Nephron (organoid): ENCODE results near the gene ABITRAM.
"Not testable (repeated sequence)": the region's sequence is repeated elsewhere in the genome, so short reads cannot be mapped to it uniquely, and the experiment has no call there.

Experiments used
- H3K27ac Mint-ChIP-seq, 3 experiments: 2 replicates each; pipeline ENCODE4 v1.8.0; 2020; ENCODE audit warnings: mixed read lengths in 3 of 3, mild to moderate bottlenecking in 2 of 3, moderate library complexity in 1 of 3
- H3K27me3 Mint-ChIP-seq: 2 replicates; pipeline ENCODE4 v1.8.0; 2021; ENCODE audit warnings: low read depth, mild to moderate bottlenecking, moderate library complexity, mixed read lengths
- H3K36me3 Mint-ChIP-seq: 2 replicates; pipeline ENCODE4 v1.8.0; 2020; ENCODE audit warnings: low read depth, mixed read lengths
- H3K4me1 Mint-ChIP-seq: 2 replicates; pipeline ENCODE4 v1.8.0; 2020; ENCODE audit warnings: mixed read lengths
- H3K4me3 Mint-ChIP-seq, 3 experiments: 2 replicates each; pipeline ENCODE4 v1.8.0; 2020; ENCODE audit warnings: mild to moderate bottlenecking in 3 of 3, mixed read lengths in 3 of 3, moderate library complexity in 2 of 3
- H3K9me3 Mint-ChIP-seq: 2 replicates; pipeline ENCODE4 v1.8.0; 2020; ENCODE audit warnings: mixed read lengths
- CTCF ChIP-seq, 3 experiments: fragments of 200-600 bp; sonication (generic); IDR thresholded peaks; one replicate each; pipeline ENCODE4 v1.5.0; 2021; ENCODE audit warnings: antibody characterized with exemption in 3 of 3; ENCODE audit not compliant: unreplicated experiment in 3 of 3

The ABITRAM gene

GRCh38 chr9:108910402-108910801 lies 23.8 kb upstream of the ABITRAM start:
- Mint-ChIP-seq H3K4me1 (no peaks in the 10 kb centered on the region), H3K9me3 (no peaks in the 10 kb centered on the region), H3K27ac (no peak overlapping the region), H3K36me3 (peaks cover 62% of the 10 kb centered on the region), H3K27me3 (no peaks in the 10 kb centered on the region), H3K4me3 (no peak overlapping the region)
- no peak for TF ChIP-seq CTCF (IDR thresholded peaks at IDR 0.05; ENCODE audit: unreplicated experiment in 3 of 3)

- H3K27me3 Mint-ChIP-seq = no peaks in the 10 kb centered on the region
- H3K4me3 Mint-ChIP-seq = no peak overlapping the region
- TF ChIP-seq CTCF (IDR thresholded peaks at IDR 0.05; ENCODE audit: unreplicated experiment in 3 of 3) = no peak
- H3K4me1 Mint-ChIP-seq = no peaks in the 10 kb centered on the region
- H3K9me3 Mint-ChIP-seq = no peaks in the 10 kb centered on the region
- H3K36me3 Mint-ChIP-seq = peaks cover 64% of the 10 kb centered on the region
- H3K27ac Mint-ChIP-seq = no peak overlapping the region
These were observed 23.3 kb upstream of the ABITRAM start for GRCh38 chr9:108910914-108911313.

- peaks cover 62% of the 10 kb centered on the region for H3K36me3 Mint-ChIP-seq
- TF ChIP-seq CTCF (IDR thresholded peaks at IDR 0.05; ENCODE audit: unreplicated experiment in 3 of 3) = no peak
- no peak overlapping the region for H3K4me3 Mint-ChIP-seq
- H3K9me3 Mint-ChIP-seq = no peaks in the 10 kb centered on the region
- H3K27me3 Mint-ChIP-seq = no peaks in the 10 kb centered on the region
- H3K4me1 Mint-ChIP-seq = no peaks in the 10 kb centered on the region
- H3K27ac Mint-ChIP-seq = no peak overlapping the region
These were observed 22.4 kb upstream of the ABITRAM start for GRCh38 chr9:108911820-108912219.

GRCh38 chr9:108913391-108913790 lies 20.8 kb upstream of the ABITRAM start:
- no peak overlapping the region for H3K27ac Mint-ChIP-seq
- peaks cover 58% of the 10 kb centered on the region for H3K36me3 Mint-ChIP-seq
- H3K27me3 Mint-ChIP-seq = no peaks in the 10 kb centered on the region
- no peaks in the 10 kb centered on the region for H3K4me1 Mint-ChIP-seq
- H3K4me3 Mint-ChIP-seq = no peak overlapping the region
- no peak for TF ChIP-seq CTCF (IDR thresholded peaks at IDR 0.05; ENCODE audit: unreplicated experiment in 3 of 3)
- H3K9me3 Mint-ChIP-seq = no peaks in the 10 kb centered on the region

GRCh38 chr9:108919517-108919916 lies 14.7 kb upstream of the ABITRAM start:
- H3K27me3 Mint-ChIP-seq = no peaks in the 10 kb centered on the region
- H3K36me3 Mint-ChIP-seq = peaks cover 61% of the 10 kb centered on the region

GRCh38 chr9:108920401-108920800 lies 13.8 kb upstream of the ABITRAM start:
- not testable (repeated sequence) for H3K4me1 Mint-ChIP-seq, H3K27ac Mint-ChIP-seq, H3K9me3 Mint-ChIP-seq, H3K27me3 Mint-ChIP-seq, H3K4me3 Mint-ChIP-seq
- peaks cover 68% of the 10 kb centered on the region for H3K36me3 Mint-ChIP-seq

More at GRCh38 chr9:108919517-108919916, 14.7 kb upstream of the ABITRAM start:
- no peak overlapping the region for H3K4me3 Mint-ChIP-seq
- no peak for TF ChIP-seq CTCF (IDR thresholded peaks at IDR 0.05; ENCODE audit: unreplicated experiment in 3 of 3)
- no peaks in the 10 kb centered on the region for H3K4me1 Mint-ChIP-seq
- no peaks in the 10 kb centered on the region for H3K9me3 Mint-ChIP-seq
- H3K27ac Mint-ChIP-seq = no peak overlapping the region
